Nephron progenitor cell (in vitro differentiated cells): Measurements from ENCODE around the gene ANKDD1A.

Source experiments
- DNase-seq: peaks from one replicate; pipeline ENCODE4 v3.0.0; 2021
- H3K27ac Mint-ChIP-seq: 2 replicates; pipeline ENCODE4 v1.8.0; 2021; ENCODE audit warnings: mild to moderate bottlenecking, moderate library complexity, mixed read lengths
- H3K27me3 Mint-ChIP-seq: 2 replicates; pipeline ENCODE4 v1.8.0; 2021; ENCODE audit warnings: mild to moderate bottlenecking, low read depth, mixed read lengths; ENCODE audit not compliant: poor library complexity
- H3K36me3 Mint-ChIP-seq: 2 replicates; pipeline ENCODE4 v1.8.0; 2021; ENCODE audit warnings: low read depth, mixed read lengths
- H3K4me1 Mint-ChIP-seq: 2 replicates; pipeline ENCODE4 v1.8.0; 2021; ENCODE audit warnings: mixed read lengths
- H3K4me3 Mint-ChIP-seq: 2 replicates; pipeline ENCODE4 v1.8.0; 2021; ENCODE audit warnings: mild to moderate bottlenecking, moderate library complexity, mixed read lengths
- H3K9me3 Mint-ChIP-seq: 2 replicates; pipeline ENCODE4 v1.8.0; 2021; ENCODE audit warnings: mild to moderate bottlenecking, moderate library complexity, mixed read lengths
- CTCF ChIP-seq: fragments of 200-600 bp; sonication (generic); IDR thresholded peaks from 2 replicates; pipeline ENCODE4 v1.5.0; 2021; ENCODE audit warnings: antibody characterized with exemption

The ANKDD1A gene

GRCh38 chr15:64865998-64866520, 45.6 kb upstream of the ANKDD1A start:
- no peak overlapping the region for H3K4me3 Mint-ChIP-seq
- no peak overlapping the region for H3K27ac Mint-ChIP-seq
- H3K4me1 Mint-ChIP-seq: peaks cover 42% of the 10 kb centered on the region
- no peak for TF ChIP-seq CTCF
- H3K27me3 Mint-ChIP-seq: peaks cover 6% of the 10 kb centered on the region
- H3K9me3 Mint-ChIP-seq: no peaks in the 10 kb centered on the region
- H3K36me3 Mint-ChIP-seq: peaks cover 22% of the 10 kb centered on the region
- DNase-seq: no peak

GRCh38 chr15:64869501-64869900, 42.2 kb upstream of the ANKDD1A start:
- Mint-ChIP-seq H3K4me3 (no peak overlapping the region), H3K36me3 (peaks cover 7% of the 10 kb centered on the region), H3K27ac (peak overlapping the region; percentile 41), H3K27me3 (peaks cover 6% of the 10 kb centered on the region), H3K9me3 (no peaks in the 10 kb centered on the region), H3K4me1 (peaks cover 24% of the 10 kb centered on the region)
- no peak for TF ChIP-seq CTCF
- DNase-seq: no peak

GRCh38 chr15:64870353-64870752, 41.3 kb upstream of the ANKDD1A start:
- H3K36me3 Mint-ChIP-seq: peaks cover 7% of the 10 kb centered on the region
- peaks cover 32% of the 10 kb centered on the region for H3K4me1 Mint-ChIP-seq
- TF ChIP-seq CTCF: no peak
- no peaks in the 10 kb centered on the region for H3K9me3 Mint-ChIP-seq
- peaks cover 9% of the 10 kb centered on the region for H3K27me3 Mint-ChIP-seq
- H3K4me3 Mint-ChIP-seq: no peak overlapping the region
- no peak for DNase-seq
- no peak overlapping the region for H3K27ac Mint-ChIP-seq

DNA sequence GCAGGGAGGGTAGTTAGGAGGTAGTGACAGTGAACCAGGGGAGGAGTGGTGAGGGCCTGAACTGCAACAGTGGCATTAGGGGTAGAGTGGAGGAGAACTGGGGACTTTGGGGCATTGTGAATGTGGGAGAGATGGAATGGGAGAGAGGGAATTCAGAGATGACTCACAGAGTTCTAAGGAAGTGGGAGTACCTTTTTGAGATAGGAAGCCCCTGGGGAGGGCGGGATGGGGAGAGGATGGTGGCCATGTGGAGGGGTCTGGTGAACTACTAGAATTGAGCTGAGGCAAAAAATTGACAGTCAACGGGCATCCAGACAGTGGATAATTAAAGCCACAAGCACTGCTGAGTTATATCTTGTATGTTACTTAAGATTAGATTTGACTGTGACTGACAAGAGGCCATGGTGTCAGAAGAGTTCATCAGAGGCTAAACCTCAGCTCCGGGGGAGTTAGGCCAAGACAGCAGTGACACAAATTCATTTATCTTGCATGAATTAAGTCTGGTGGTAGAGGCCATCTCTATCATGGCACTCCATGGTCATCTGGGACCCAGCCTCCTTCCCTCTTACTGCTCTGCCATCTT, 36.0 kb upstream of the ANKDD1A start:
- no peak for DNase-seq
- peaks cover 3% of the 10 kb centered on the region for H3K27me3 Mint-ChIP-seq
- H3K36me3 Mint-ChIP-seq: no peaks in the 10 kb centered on the region
- no peak overlapping the region for H3K4me3 Mint-ChIP-seq
- no peaks in the 10 kb centered on the region for H3K9me3 Mint-ChIP-seq
- peaks cover 26% of the 10 kb centered on the region for H3K4me1 Mint-ChIP-seq
- no peak for TF ChIP-seq CTCF
- no peak overlapping the region for H3K27ac Mint-ChIP-seq

DNA sequence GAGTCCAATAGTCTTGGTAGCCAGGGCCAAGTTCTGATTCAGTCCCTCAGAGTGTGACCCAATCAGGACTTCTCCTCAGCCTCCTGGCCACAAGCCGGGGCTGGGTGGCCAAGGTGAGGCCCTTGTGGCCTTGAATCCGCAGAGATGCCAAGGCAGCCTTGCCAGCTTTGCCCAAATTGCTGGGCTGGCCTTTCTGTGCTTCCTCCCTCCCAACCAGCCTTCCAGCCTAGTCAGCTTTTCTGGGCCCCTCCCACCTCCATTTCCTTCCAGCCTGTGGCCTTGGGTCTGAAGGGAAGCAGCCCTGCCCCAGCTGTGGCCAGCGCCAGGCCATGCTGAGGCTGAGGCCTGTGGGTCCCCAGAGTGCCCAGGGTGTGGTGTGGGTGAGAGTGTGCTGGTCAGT, 34.3 kb upstream of the ANKDD1A start:
- H3K9me3 Mint-ChIP-seq: no peaks in the 10 kb centered on the region
- TF ChIP-seq CTCF: no peak
- H3K4me1 Mint-ChIP-seq: peaks cover 26% of the 10 kb centered on the region
- no peak for DNase-seq
- H3K27ac Mint-ChIP-seq: no peak overlapping the region
- H3K36me3 Mint-ChIP-seq: no peaks in the 10 kb centered on the region
- peaks cover 3% of the 10 kb centered on the region for H3K27me3 Mint-ChIP-seq
- no peak overlapping the region for H3K4me3 Mint-ChIP-seq

DNA sequence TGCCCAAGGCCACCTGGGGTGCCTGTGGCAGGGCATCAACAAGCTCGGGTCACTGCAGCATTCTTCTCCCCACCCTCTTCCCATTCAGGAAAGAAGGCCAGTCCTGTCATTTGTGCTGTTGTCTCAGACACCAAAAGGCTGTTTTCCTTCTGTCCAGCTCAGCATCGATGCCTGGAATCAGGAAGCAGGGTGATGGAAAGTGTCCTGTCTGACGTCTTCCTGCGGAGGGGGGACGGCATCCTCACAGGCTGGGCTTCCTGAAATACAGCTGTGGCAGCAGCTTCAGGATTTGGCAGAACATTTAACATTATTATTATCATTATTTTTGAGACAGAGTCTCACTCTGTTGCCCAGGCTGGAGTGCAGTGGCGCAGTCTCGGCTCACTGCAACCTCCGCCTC, 33.0 kb upstream of the ANKDD1A start:
- DNase-seq: no peak
- Mint-ChIP-seq H3K36me3 (no peaks in the 10 kb centered on the region), H3K4me3 (no peak overlapping the region), H3K27ac (no peak overlapping the region), H3K27me3 (peaks cover 3% of the 10 kb centered on the region), H3K4me1 (peaks cover 34% of the 10 kb centered on the region), H3K9me3 (no peaks in the 10 kb centered on the region)
- no peak for TF ChIP-seq CTCF
